NCI-H1694 treated with DMSO at 0.1 percent for 48 hours (cell line): ENCODE data around the gene FKBP4.
A peak's percentile ranks its signal among the peaks of the same experiment; 100 is the strongest.
"Not testable (repeated sequence)": the region's sequence is repeated elsewhere in the genome, so short reads cannot be mapped to it uniquely, and the experiment has no call there.

ENCODE experiments used
- DNase-seq: peaks from one replicate; lab custom pipeline; 2025; lab: John Stamatoyannopoulos, UW

The FKBP4 gene

GRCh38 chr12:2794736-2795289, at the start of gene FKBP4:
Gene FKBP4, plus strand, starts transcription at chr12:2794970. Its CDS starts 170 bp downstream, at chr12:2795140.
- DNase-seq, result peak; percentile 18

GRCh38 chr12:2745655-2746054, 49.1 kb upstream of the FKBP4 start:
- DNase-seq, result no peak

- no peak for DNase-seq
These were observed 45.2 kb upstream of the FKBP4 start for GRCh38 chr12:2749580-2749979.

DNA sequence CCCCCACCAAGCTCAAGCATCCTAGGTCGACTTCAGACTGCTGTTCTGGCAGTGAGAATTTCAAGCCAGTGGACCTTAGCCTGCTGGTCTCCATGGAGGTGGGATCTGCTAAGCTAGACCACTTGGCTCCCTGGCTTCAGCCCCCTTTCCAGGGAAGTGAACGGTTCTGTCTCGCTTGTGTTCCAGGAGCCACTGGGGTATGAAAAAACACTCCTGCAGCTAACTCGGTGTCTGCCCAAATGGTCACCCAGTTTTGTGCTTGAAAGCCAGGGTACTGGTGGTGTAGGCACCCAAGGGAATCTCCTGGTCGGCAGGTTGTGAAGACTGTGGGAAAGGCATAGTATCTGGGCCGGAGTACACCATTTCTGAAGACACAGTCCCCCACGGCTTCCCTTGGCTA, 44.6 kb upstream of the FKBP4 start:
- DNase-seq, result no peak

DNA sequence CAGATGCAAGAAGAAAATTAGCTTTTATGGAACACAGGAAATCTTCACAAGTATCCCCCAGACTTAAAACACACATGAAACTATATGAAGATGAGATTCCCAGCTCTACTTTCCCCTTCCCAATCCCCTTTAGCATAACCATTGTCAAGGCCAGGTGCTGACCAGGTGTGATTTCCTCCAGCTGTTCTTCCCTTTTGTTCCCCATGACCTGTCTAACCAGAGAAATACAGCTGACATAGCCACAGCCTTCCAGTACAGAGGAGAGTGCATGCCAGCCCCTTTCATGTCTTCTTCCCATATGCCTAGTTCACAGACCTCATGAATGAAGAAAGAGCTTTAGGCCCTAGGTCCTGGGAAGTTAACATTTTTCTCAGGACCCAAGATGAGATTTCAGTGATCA, 43.5 kb upstream of the FKBP4 start:
- no peak for DNase-seq

DNA sequence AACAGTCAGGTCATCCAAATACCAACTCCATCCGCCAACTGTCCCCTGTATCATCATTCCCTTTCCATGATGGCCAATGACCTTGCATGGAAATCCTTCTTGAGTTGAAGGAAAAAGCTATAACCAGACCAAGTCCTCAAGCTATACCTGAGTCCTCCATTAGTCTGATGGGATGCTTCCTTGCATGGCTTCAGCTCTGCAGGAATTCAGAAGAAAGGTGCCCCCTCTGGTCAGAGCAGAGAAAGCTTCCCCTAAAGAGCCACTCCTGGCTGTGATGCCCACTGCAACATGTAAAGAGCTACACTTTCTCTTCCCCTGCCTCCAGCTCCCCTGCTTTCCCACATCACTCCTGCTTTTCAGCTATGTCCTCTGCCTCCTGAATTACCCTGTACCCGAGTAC, 43.1 kb upstream of the FKBP4 start:
- DNase-seq, result no peak

- no peak for DNase-seq
These were observed 41.9 kb upstream of the FKBP4 start for GRCh38 chr12:2752676-2753371.

- no peak for DNase-seq
These were observed 41.2 kb upstream of the FKBP4 start for GRCh38 chr12:2753536-2753935.

- DNase-seq, result no peak
These were observed 40.6 kb upstream of the FKBP4 start for GRCh38 chr12:2754208-2754607.

DNA sequence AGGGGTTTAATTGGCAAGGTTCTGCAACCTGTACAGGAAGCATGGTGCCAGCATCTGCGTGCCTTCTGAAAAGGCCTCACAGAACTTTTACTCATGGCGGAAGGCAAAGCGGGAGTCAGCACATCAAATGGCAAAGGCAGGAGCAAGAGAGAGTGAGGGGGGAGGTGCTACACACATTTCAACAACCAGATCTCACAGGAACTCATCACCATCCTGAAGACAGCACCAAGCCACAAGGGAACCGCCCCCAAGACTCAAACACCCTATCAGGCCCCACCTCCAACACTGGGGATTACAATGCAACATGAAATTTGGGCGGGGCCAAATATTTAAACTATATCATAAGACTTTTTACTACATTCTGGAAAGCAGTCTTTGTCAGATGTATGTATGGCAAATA, 38.0 kb upstream of the FKBP4 start:
- no peak for DNase-seq

- DNase-seq, result no peak
These were observed 35.0 kb upstream of the FKBP4 start for GRCh38 chr12:2759733-2760132.

- no peak for DNase-seq
These were observed 30.4 kb upstream of the FKBP4 start for GRCh38 chr12:2764398-2764797.

GRCh38 chr12:2765052-2765451, 29.7 kb upstream of the FKBP4 start:
- DNase-seq, result no peak

DNA sequence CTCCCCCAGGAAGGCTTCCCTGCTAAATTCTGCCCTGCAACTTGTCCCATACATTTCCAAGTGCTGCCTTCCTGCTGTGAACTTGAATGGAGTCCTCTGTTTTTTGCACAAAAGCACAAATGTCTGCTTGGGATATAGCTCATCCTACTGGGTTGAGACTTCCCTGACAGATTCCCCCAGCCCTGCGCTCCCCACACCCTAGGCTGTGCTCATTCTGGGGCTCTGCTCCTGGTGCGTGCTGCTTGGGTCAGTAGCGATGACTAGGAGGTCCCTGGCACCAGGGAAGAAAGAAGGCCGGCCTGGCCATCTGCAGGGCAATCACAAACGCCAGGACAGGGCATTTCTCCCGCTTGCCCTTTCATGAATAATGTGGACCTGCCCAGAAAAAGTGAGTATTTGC, 29.2 kb upstream of the FKBP4 start:
- no peak for DNase-seq

DNA sequence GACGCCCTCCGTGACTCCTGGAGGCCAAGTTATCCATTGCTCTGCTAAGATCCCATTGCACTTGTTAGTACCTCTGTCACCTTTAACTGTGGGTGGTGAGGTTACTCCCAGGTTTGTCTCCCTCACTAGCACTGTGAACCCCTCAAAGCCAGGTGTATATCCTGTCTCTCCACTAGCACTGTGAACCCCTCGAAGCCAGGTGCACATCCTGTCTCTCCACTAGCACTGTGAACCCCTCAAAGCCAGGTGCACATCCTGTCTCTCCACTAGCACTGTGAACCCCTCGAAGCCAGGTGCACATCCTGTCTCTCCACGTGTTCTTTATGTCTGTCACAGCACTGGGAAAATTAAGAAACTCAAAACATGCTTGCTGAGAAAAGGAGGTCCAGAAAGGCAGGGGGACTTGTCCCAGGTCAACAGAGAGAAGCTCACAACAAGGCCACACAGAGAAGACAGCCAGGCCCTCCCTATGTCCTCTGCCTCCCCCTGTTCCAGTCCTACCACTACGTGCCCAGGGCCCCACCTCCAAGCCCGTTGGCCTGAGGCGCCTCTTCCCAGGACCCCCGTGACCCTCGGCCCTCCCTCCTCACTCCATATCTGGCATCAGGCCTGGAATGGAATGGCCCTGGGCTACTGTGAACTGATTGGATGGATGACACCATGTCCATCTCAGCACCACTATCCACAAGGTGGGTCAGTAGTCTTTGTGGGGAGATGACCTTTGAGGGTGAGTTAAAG, 26.4 kb upstream of the FKBP4 start:
- DNase-seq, result no peak

DNA sequence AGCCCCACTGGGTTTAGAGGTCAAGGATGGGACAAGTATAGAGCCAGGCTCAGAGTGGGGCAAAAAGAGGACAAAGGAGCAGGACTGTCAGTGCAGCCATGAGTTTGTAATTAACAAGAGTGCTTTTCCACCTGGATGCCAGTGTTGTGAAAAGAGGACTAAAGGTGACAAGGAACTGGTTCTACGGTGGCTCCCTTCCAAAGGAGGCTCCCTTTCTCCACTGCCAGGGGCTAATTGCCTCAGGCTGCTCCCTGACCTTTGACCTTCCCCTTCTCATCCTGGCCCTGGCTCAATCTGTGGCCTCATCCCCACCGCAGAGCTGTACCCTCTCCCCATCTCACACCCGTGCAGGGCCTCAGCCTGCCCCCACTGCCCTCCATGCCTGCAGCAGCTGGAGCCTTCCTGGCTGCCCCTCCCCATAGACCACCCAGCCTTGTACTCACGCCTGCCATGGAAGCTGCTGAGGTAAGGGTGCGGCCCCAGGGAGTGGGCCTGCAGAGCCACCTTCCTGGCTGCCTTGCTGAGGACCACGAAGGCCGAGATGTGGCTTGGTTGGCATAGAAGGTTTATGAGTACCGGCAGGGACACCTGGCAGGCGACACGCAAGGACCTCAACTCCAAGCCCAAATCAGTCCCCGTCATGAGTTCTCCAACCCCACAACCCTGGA, 24.8 kb upstream of the FKBP4 start:
- no peak for DNase-seq

- not testable (repeated sequence) for DNase-seq
These were observed 24.2 kb upstream of the FKBP4 start for GRCh38 chr12:2770544-2770943.

GRCh38 chr12:2772370-2772769, 22.4 kb upstream of the FKBP4 start:
- no peak for DNase-seq

DNA sequence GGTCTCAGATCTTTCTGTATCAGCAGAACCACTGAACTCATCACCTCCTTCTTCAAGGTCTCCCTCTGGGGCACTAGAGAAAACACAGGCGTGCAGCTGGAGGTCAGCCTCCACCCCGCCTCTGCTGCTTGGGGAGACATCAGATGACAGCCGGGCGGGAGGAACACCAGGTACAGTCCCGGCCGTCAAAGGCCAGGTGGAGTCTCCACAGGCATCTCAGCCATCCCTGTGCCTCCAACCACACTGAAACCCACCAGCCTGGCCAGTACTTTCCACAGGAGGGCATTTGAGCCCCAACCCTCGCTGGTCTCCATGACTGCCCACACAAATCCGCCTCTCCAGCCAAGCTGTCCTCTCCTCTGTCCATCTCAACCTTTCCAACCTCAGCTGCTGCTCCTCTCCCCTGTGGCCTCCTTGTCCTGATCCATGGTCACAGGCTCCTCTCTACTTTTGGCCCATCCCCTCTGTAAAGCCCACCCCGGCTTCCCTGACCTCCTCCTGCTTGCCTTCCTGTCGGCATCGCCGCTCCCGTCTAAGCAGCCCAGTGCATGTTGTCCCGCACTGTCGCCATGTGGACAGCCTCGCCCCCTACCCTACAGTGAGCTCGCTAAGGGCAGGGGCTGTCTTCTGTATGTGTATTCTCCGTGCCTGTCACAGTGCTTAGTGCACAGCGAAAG, 21.4 kb upstream of the FKBP4 start:
- no peak for DNase-seq

GRCh38 chr12:2775431-2775830, 19.3 kb upstream of the FKBP4 start:
- DNase-seq, result no peak

GRCh38 chr12:2776129-2776806, 18.5 kb upstream of the FKBP4 start:
- DNase-seq, result no peak

- DNase-seq, result no peak
These were observed 15.5 kb upstream of the FKBP4 start for GRCh38 chr12:2779281-2779680.
